ENCODE data around the gene C4orf51.

- TF ChIP-seq TEAD4 (IDR thresholded peaks at IDR 0.05; ENCODE audit: low read depth, low read length) (no peak), HDAC6 (IDR thresholded peaks at IDR 0.05; ENCODE audit: low read depth, low read length) (no peak), ZNF274 (IDR thresholded peaks at IDR 0.05; ENCODE audit: borderline replicate concordance, extremely low read depth, low read length) (no peak), JUN (IDR thresholded peaks at IDR 0.05; ENCODE audit: low read depth, low read length) (no peak), CEBPB (IDR thresholded peaks at IDR 0.05; ENCODE audit: low read depth, low read length) (no peak)
- TF ChIP-seq, protein P1, sequence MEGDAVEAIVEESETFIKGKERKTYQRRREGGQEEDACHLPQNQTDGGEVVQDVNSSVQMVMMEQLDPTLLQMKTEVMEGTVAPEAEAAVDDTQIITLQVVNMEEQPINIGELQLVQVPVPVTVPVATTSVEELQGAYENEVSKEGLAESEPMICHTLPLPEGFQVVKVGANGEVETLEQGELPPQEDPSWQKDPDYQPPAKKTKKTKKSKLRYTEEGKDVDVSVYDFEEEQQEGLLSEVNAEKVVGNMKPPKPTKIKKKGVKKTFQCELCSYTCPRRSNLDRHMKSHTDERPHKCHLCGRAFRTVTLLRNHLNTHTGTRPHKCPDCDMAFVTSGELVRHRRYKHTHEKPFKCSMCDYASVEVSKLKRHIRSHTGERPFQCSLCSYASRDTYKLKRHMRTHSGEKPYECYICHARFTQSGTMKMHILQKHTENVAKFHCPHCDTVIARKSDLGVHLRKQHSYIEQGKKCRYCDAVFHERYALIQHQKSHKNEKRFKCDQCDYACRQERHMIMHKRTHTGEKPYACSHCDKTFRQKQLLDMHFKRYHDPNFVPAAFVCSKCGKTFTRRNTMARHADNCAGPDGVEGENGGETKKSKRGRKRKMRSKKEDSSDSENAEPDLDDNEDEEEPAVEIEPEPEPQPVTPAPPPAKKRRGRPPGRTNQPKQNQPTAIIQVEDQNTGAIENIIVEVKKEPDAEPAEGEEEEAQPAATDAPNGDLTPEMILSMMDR (IDR thresholded peaks at IDR 0.05; ENCODE audit: control extremely low read depth in 1 of 3, insufficient read depth in 1 of 3, low read depth in 1 of 3, low read length in 3 of 3): no peak
These were observed 16.8 kb upstream of the C4orf51 start for GRCh38 chr4:145663194-145663593.

Data from H1 (cell line).